OCI-LY7 (cell line): ENCODE results near the gene WDR74. TPM values are rescaled to one million over a fixed set of nuclear protein-coding genes. Genes with fewer than 3 reads are reported as not detected.
"Not testable (repeated sequence)": the region's sequence is repeated elsewhere in the genome, so short reads cannot be mapped to it uniquely, and the experiment has no call there.

Experiments used
- BruUV-seq: library from RNA; stranded (reverse); fragments of 400-500 nt; replicated peaks from 2 replicates; lab custom pipeline; 2021; lab: Mats Ljungman, UMichigan
- CTCF ChIA-PET: fragments of 300-600 bp; sonication (Branson Sonifier 250); formaldehyde crosslinking; loops from one replicate; lab custom pipeline; 2022; ENCODE audit warnings: antibody characterized with exemption; ENCODE audit not compliant: unreplicated experiment; lab: Charles Lee
- POLR2A ChIA-PET: fragments of 300-600 bp; sonication (Branson Sonifier 250); formaldehyde crosslinking; loops from one replicate; lab custom pipeline; 2022; ENCODE audit warnings: antibody characterized with exemption; lab: Charles Lee
- DNase-seq: peaks from one replicate; pipeline ENCODE4 v3.0.0-alpha.2; 2015; ENCODE audit warnings: low spot score
- H2AFZ ChIP-seq: fragments of 200-600 bp; sonication (generic), shearing (Covaris generic); 2 replicates; pipeline ENCODE4 v1.6.1; 2014; ENCODE audit warnings: mild to moderate bottlenecking, antibody characterized with exemption, low read length, moderate library complexity
- H3K27ac ChIP-seq: fragments of 200-600 bp; sonication (generic); 2 replicates; pipeline ENCODE4 v1.5.1; 2014; ENCODE audit warnings: mixed run types, low read depth, mild to moderate bottlenecking, moderate library complexity, low read length, inconsistent platforms; ENCODE audit not compliant: poor library complexity, severe bottlenecking
- H3K36me3 ChIP-seq: fragments of 200-600 bp; sonication (generic); 2 replicates; pipeline ENCODE4 v1.6.1; 2014; ENCODE audit warnings: mild to moderate bottlenecking, antibody characterized with exemption, low read length, moderate library complexity, mixed read lengths; ENCODE audit not compliant: insufficient read depth
- H3K4me1 ChIP-seq: fragments of 200-600 bp; sonication (generic); 2 replicates; pipeline ENCODE4 v1.5.1; 2014; ENCODE audit warnings: mild to moderate bottlenecking, low read length; ENCODE audit not compliant: insufficient read depth, poor library complexity, severe bottlenecking
- H3K4me2 ChIP-seq: fragments of 200-600 bp; sonication (generic); 2 replicates; pipeline ENCODE4 v1.6.1; 2014; ENCODE audit warnings: mild to moderate bottlenecking, low read length
- H3K4me3 ChIP-seq: fragments of 200-600 bp; sonication (generic); 2 replicates; pipeline ENCODE4 v1.5.1; 2014; ENCODE audit warnings: mild to moderate bottlenecking, low read depth, low read length; ENCODE audit not compliant: poor library complexity, severe bottlenecking
- H3K79me2 ChIP-seq: fragments of 200-600 bp; sonication (generic); 2 replicates; pipeline ENCODE4 v1.6.1; 2016; ENCODE audit warnings: low read depth, mild to moderate bottlenecking, low read length, moderate library complexity, mixed read lengths; ENCODE audit not compliant: insufficient read depth
- H3K9me2 ChIP-seq: fragments of 200-600 bp; sonication (generic); 2 replicates; pipeline ENCODE4 v1.6.1; 2016; ENCODE audit warnings: mild to moderate bottlenecking, low read length, mixed read lengths; ENCODE audit not compliant: insufficient read depth
- H3K9me3 ChIP-seq: fragments of 200-600 bp; sonication (generic); 2 replicates; pipeline ENCODE4 v1.6.1; 2014; ENCODE audit warnings: mild to moderate bottlenecking, mixed run types, low read length, mixed read lengths
- H4K20me1 ChIP-seq: fragments of 200-600 bp; sonication (generic); 2 replicates; pipeline ENCODE4 v1.6.1; 2014; ENCODE audit warnings: mild to moderate bottlenecking, antibody characterized with exemption, low read length, moderate library complexity, mixed read lengths; ENCODE audit not compliant: insufficient read depth
- EZH2phosphoT487 ChIP-seq: fragments of 200-600 bp; sonication (generic); IDR thresholded peaks from 2 replicates; pipeline ENCODE4 v1.6.1; 2018; ENCODE audit warnings: low read depth, borderline replicate concordance, mild to moderate bottlenecking, mixed run types, antibody characterized with exemption, low read length, moderate library complexity, mixed read lengths
- intact Hi-C: fragments of 100-400 bp; cut with micrococcal nuclease; formaldehyde crosslinking; loops from one replicate; pipeline ENCODE4 v1.10.0; 2022; ENCODE audit not compliant: unreplicated experiment
- total RNA-seq, 2 experiments: library from RNA; depleted of rRNA in 1 of 2; stranded (reverse); fragments of >200 nt in 1 of 2; shearing (Covaris generic) in 1 of 2; gene quantifications; 2 replicates each; pipeline ENCODE4 v1.2.3, GENCODE V29; 2014 to 2022
- TF ChIP-seq, protein P1 (sequence below): fragments of 200-600 bp; sonication (generic); conservative IDR thresholded peaks from 2 replicates; pipeline ENCODE4 v1.5.1; 2014; ENCODE audit warnings: mild to moderate bottlenecking, antibody characterized with exemption, low read length, moderate library complexity, mixed read lengths

Gene WDR74
- total RNA-seq, 2 experiments from 2014 or later = 98.4 to 139 TPM

GRCh38 chr11:62842171-62842741 lies 2.9 kb upstream of the WDR74 start:
- Histone ChIP-seq H4K20me1 (no peaks in the 10 kb centered on the region; the same call in 1 of the 2 replicates), H3K79me2 (peaks cover 22% of the 10 kb centered on the region), H3K36me3 (peaks cover 13% of the 10 kb centered on the region; the same call in 1 of the 2 replicates), H3K4me3 (peak overlapping the region; percentile 63), H3K4me1 (peaks cover 29% of the 10 kb centered on the region), H2AFZ (peak overlapping the region; percentile 81), H3K9me2 (no peaks in the 10 kb centered on the region), H3K27ac (peak overlapping the region; percentile 90), H3K9me3 (no peaks in the 10 kb centered on the region), H3K4me2 (peak overlapping the region; percentile 97)
- POLR2A ChIA-PET = interaction anchor here (0.6 to 5.3 kb wide), 10 partner anchors 9 to 169 kb away, joined by 3 to 70 read pairs (median 6); partner anchors contain the start of genes SLC3A2 and TTC9C
- DNase-seq = peak; percentile 63
- TF ChIP-seq, protein P1, sequence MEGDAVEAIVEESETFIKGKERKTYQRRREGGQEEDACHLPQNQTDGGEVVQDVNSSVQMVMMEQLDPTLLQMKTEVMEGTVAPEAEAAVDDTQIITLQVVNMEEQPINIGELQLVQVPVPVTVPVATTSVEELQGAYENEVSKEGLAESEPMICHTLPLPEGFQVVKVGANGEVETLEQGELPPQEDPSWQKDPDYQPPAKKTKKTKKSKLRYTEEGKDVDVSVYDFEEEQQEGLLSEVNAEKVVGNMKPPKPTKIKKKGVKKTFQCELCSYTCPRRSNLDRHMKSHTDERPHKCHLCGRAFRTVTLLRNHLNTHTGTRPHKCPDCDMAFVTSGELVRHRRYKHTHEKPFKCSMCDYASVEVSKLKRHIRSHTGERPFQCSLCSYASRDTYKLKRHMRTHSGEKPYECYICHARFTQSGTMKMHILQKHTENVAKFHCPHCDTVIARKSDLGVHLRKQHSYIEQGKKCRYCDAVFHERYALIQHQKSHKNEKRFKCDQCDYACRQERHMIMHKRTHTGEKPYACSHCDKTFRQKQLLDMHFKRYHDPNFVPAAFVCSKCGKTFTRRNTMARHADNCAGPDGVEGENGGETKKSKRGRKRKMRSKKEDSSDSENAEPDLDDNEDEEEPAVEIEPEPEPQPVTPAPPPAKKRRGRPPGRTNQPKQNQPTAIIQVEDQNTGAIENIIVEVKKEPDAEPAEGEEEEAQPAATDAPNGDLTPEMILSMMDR = no peak
- no peak for TF ChIP-seq EZH2phosphoT487
- CTCF ChIA-PET = interaction anchor here (1.0 kb wide), 1 partner anchor 12 kb away, joined by 3 read pairs; no protein-coding TSS in a partner anchor
- BruUV-seq = TSS peak; percentile 93
- intact Hi-C loops = loop anchor here (5.0 kb wide), 1 partner anchor 115 kb away; the partner anchor contains the start of genes HNRNPUL2 and TTC9C

- DNase-seq = peak; percentile 97
- H3K4me1 ChIP-seq = peaks cover 29% of the 10 kb centered on the region
Measured at GRCh38 chr11:62841361-62842170, 2.2 kb upstream of the WDR74 start.

GRCh38 chr11:62840721-62841360 lies 1.5 kb upstream of the WDR74 start:
- Histone ChIP-seq H3K27ac (peak overlapping the region; percentile 90), H3K36me3 (peaks cover 26% of the 10 kb centered on the region), H2AFZ (peak overlapping the region; percentile 78), H3K79me2 (peaks cover 33% of the 10 kb centered on the region), H3K4me3 (peak overlapping the region; percentile 94), H3K4me2 (peak overlapping the region; percentile 97), H3K4me1 (peaks cover 29% of the 10 kb centered on the region)
- CTCF ChIA-PET, H4K20me1 ChIP-seq, H3K9me2 ChIP-seq, H3K9me3 ChIP-seq, BruUV-seq: not testable (repeated sequence)
- DNase-seq = peak; percentile 71
- intact Hi-C loops = loop anchor here (1.0 to 5.0 kb wide), 3 partner anchors 40 to 195 kb away; partner anchors contain the start of genes GANAB, HNRNPUL2, SLC3A2 and TTC9C
- POLR2A ChIA-PET = interaction anchor here (0.6 to 3.0 kb wide), 21 partner anchors 9 to 249 kb away, joined by 3 to 70 read pairs (median 4); partner anchors contain the start of genes C11orf98, CSKMT, HNRNPUL2 and NXF1

More at GRCh38 chr11:62841361-62842170, 2.2 kb upstream of the WDR74 start:
- POLR2A ChIA-PET = interaction anchor here (0.7 to 3.0 kb wide), 20 partner anchors 10 to 250 kb away, joined by 3 to 70 read pairs (median 4); partner anchors contain the start of genes C11orf98, CSKMT, HNRNPUL2 and NXF1
- Histone ChIP-seq H3K4me2 (peak overlapping the region; percentile 97), H3K27ac (peak overlapping the region; percentile 90), H3K9me3 (no peaks in the 10 kb centered on the region), H3K4me3 (peak overlapping the region; percentile 94), H3K79me2 (peaks cover 26% of the 10 kb centered on the region), H4K20me1 (no peaks in the 10 kb centered on the region; the same call in 1 of the 2 replicates), H3K36me3 (peaks cover 19% of the 10 kb centered on the region), H3K9me2 (no peaks in the 10 kb centered on the region), H2AFZ (peak overlapping the region; percentile 81)
- TF ChIP-seq, protein P1 = no peak
- TF ChIP-seq EZH2phosphoT487 = no peak
- CTCF ChIA-PET = no interaction called here
- BruUV-seq = TSS peak; percentile 93
- intact Hi-C loops = loop anchor here (1.0 to 5.0 kb wide), 3 partner anchors 39 to 195 kb away; partner anchors contain the start of genes GANAB, HNRNPUL2, SLC3A2 and TTC9C
